ENCODE data around the gene P2RY14.

The P2RY14 gene

DNA sequence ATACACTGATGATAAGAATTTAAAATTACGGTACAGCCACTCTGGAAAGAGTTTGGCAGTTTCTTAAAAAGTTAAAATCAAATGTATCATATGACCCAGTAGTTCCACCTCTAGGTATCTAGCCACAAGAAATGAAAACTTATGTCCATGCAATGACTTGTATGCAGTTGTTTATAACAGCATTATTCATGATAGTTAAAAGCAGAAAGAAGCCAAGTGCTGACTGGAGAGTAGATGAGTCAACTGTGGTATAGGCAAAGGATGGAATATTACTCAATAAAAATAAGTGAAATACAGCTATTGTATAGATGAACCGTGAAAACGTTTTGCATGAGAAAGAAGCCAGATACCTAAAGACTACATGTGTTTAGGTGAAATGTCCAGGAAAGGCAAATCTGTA, 23.4 kb upstream of the P2RY14 start:
- peak; percentile 44 for DNase-seq (ENCODE audit: low spot score)

DNA sequence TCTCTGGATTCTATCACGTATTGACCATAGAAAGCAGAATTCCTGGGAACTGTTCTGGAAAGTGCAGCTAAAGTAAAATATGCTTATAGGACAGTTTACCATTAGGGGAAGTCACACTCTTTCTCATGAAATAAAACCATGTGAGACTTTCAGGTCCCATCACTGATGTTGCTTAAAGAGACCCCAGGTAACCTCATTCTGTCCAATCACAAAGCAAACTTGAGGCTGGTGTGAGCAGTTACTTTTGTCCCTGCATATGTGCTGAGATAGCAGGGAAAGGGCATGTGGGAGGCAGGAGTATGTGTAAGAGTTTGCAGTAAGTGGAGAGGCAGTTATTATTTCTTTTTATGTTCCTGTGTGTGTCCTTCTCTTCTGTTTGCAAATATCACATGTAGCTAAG, 22.2 kb upstream of the P2RY14 start:
- DNase-seq (ENCODE audit: low spot score) = no peak

DNA sequence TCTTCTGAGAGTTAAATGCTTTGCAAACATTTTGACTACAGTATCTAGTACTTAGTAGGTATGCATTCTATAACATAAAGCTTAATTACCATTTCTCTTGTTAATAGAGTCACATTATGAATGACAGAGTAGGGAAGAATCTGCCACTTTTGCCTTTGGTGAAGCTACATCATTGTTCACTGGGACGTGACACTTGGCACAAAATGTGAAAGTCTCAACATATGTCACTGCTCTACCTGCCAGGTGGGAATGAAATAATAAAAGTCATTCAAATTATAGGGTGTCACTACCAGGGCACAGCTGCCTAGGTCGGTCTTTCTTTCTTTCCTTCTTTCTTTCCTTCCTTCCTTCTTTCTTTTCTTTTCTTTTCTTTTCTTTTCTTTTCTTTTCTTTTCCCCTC, 20.7 kb upstream of the P2RY14 start:
- no peak for DNase-seq (ENCODE audit: low spot score)

DNA sequence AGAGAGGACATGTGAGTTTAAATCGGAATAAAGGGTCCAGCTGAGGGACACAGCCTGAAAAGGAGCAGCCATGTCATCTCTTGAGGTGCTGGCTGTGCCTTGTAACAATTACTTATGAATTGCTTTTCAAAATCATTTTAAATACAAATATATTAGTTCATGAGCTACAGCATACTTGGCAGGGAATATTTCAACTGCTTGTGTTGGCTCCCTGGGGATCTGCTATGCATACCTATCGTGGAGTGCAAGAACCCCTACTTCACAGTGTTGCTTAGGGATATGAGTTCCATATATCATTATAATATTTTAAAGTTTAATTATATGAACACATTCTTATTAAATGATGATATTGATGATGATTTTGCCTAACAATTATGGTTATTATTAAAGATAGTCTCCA, 19.1 kb upstream of the P2RY14 start:
- no peak for DNase-seq (ENCODE audit: low spot score)

DNA sequence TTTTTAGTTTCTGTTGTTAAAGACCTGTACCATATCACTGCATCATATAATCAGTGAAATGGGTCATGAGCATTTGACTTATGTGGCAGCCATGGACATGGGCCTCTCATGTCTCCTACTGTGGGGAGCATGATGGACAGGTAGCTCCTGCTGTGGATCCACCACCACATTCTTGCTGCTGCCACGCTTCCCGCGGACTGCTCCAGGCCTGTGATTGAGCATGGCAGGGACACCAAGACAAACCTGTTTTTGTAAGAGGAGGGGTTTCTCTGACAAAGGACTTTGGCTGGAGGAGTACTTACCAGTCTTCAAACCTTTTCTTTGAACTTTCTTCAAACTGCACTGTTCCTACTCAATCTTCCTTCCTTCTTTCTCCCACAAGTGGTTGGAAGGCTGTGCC, 17.9 kb upstream of the P2RY14 start:
- no peak for DNase-seq (ENCODE audit: low spot score)

DNA sequence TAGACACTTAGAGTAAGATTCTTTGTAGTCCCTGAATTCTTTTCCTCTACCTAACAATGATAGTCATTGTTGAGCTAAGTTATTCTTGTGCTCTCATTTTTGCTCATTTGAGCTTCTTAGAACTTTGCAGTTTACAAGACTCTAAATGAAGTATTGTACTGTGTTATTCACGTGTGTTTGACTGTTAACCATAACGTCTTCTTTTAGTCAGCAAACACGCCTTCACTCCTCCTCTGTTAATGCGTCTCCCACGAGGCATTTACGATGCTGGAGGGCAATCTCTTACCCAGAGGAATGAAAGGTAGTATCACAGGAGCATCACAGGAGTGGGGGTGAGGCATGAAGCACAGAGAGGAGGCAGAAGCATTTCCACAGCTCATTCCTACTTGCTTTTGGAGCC, 14.8 kb upstream of the P2RY14 start:
- DNase-seq (ENCODE audit: low spot score) = no peak

DNA sequence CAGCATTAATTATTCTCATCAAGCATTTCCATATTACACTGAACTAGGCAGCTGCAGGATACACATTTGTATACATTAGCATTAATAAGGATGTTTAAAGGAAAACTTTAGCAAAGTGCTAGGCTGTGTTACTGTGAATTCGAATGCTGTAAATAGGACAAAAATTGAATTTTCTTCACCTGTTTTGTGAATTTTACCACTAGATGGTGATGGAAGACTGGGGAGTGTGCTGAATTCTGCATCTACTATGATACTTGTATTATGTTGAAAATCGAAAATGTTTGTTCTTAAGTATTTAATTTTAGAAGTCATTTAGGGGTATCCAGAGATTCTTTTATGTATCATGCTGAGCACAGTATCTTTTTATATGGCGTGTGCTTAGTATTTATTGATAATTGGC, 12.3 kb upstream of the P2RY14 start:
- no peak for DNase-seq (ENCODE audit: low spot score)

DNA sequence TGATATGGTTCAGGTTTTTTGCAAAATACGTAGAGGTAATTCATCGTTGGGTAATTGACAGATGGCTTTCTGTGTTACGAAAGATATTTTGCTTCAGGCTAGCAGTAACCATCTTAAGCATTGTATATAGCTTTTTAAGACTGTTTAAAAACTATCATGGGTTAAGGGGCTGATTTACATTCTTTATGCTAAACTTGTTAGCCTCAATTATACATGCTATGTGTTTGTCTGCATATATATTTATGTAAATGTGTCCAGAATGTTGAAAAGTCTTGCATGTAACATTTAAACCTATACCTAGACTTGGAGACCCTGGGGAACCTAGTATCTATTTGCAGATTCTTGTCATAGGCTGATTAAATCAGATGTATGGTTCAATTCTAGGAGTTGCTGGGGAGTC, 11.1 kb upstream of the P2RY14 start:
- DNase-seq (ENCODE audit: low spot score) = no peak

DNA sequence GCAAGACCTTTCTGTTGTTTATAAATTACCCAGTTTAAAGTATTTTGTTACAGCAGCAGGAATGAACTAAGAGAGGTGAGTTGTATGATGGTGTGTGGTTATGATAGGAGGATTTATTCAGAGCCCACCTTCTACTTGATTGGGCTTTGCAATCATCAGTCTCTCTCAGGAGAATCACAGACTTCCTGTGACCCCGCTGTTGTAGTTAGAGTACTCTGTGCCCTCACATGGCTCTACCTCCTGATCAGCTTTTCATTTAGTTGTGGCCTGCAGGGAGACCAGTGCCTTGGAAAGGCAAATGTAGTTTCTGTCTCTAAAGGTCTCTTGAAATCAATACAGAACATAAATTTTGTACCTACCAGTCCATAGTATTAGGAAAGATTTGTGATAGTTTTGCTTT, 7.6 kb upstream of the P2RY14 start:
- no peak for DNase-seq (ENCODE audit: low spot score)

DNA sequence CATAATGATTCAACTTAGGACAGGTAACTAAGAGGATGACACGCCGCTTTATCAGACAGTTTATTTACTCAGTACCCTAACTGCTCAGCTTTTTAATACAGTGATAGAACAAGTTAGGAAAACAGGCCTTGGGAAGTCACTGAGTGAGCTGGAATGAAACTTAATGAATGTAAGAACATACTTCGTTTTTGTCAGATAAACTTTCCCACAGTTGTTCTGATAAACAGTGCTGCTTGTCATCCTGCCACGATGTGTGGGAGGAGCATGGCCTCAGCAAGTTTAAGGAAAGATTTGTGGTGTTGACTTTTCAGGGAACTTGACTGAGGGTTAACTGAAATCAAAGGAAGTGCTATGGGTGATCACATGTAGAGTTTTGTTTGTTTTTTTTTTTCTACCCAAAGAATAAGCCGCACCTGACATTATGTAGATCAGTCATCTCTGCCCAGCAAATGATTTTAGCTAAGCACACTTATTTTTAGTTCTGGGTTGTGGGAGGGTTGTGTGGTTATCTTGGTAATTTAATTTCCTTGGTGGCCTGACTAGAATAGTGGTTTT, 5.6 kb upstream of the P2RY14 start:
- DNase-seq (ENCODE audit: low spot score) = peak; percentile 56

DNA sequence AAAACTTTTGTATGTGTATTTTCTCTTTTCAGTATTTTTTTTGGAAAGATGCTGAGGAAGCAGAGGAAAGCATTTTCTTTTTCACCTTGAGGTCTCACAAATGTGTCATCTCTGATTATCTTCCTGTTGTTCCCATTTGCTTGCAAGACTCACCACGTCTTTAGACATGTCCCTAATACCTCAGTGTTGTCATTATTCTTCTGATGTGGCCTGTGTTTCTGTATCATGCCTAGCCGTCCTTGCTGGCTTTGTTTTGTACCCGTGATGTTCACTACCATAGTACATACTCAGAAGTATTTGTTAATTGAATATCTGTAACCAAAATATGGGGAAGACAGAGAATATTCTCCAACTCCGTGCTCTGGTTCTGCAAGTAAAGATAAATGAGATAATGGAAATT, 5.0 kb upstream of the P2RY14 start:
- DNase-seq (ENCODE audit: low spot score) = no peak

DNA sequence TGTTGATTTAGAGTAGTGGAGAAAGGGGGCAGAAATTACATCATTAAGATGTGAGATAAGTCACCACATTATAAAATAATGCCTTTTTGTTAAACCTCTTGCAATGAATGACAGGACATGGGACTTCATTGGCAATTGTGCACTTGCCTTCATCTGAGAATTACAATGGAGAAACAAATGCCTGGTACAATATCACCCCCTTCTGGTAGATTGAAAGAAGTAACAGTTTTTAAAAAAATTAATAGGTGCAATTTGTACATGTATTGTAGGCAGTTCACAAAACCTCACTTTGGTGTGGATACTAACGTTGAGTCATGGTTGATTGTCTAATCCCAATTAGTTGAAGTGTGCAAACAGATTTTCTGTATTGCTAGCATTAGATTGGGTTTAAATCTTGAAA, 4.6 kb upstream of the P2RY14 start:
- DNase-seq (ENCODE audit: low spot score) = peak; percentile 69

DNA sequence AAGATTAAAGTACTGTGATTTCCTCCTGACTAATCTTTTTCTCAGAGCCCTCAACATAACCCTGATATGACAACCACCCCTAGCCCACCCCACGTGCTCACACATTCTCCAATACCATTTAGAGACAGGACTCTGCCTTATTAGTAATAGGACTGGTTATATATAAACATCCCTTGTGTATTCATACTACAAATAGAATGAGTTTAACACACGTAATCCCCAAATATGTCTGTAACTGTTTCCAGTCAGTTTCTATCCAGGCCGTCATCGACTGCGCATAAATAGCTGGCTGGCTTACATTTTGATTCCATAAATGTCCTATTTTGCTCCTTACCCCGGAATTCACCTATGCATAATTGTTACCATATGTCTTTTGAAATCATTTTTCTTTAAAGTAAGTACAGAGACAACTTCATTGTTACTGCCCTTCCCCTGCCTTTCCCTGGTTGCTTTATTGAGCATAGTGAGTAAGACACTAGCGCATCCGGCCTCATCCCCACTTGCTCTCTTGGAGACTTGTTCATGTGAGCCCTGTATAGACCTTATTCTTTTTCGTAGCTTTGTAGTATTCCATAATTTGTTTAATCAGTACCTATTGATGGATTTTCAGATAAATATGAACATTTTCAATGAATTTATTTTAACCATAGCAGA, 3.5 kb upstream of the P2RY14 start:
- no peak for DNase-seq (ENCODE audit: low spot score)

DNA sequence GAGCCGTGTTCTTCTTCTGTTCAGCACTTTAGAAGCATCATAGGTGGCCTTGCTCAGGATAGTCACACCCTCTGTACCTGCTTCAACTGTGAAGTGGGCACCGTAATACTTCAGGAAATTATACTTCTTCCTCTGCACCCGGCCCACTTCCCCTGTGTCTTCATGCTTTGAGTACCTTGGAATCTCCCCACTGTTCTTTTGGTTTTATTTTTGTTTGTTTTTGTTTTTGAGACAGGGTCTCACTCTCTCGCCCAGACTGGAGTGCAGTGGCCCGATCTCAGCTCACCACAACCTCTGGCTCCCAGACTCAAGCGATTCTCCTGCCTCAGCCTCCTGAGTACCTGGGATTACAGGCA, 1.7 kb downstream of the P2RY14 start:
- DNase-seq (ENCODE audit: low spot score) = peak; percentile 36

DNA sequence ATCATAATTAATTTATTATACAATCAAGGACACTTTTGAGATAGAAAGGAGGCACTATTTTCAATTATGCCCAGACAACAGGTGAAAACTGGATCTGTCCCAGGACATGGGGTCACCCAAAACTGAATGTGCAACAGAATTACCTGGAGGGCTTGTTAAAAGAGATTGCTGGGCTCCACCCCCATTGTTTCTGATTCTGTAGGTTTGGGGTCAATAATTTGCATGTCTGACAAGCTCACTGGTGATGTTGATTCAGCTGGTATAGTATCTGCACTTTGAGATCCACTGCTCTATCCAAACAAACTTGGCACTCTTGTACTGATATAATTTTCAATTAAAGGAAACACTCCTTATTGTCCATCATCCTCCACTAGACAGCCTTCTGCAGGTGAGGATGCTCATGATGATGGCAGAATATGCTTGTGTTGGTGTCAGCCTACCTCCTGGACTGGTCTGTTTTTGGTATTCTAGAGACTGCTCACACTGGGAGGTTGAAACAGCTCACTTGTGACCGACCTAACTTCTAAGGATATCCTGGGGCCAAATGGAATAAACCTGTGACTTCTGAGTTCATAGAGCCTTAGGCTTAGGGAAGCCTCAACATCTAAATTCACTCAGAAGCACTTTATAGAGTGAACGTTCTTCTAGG, 2.2 kb downstream of the P2RY14 start:
- DNase-seq (ENCODE audit: low spot score) = no peak

DNA sequence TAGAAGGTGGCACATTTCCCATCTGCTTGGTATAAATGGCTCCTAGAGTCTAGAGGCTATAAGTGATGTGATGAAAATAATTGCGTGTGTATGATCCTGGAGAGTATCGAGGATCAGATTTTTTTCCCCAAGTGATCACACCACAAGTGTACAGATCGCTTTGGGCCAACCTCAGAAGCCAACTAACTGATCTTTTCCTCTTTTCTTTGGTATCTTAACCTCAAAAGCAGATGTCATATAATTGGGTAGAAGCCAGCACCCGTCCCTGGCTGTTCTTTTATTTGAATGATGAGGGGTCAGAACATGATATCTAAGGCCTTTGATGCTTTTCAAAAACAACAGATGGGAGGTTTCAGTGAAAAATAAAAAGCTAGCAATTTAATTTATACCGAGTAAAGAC, 3.3 kb downstream of the P2RY14 start:
- DNase-seq (ENCODE audit: low spot score) = no peak

DNA sequence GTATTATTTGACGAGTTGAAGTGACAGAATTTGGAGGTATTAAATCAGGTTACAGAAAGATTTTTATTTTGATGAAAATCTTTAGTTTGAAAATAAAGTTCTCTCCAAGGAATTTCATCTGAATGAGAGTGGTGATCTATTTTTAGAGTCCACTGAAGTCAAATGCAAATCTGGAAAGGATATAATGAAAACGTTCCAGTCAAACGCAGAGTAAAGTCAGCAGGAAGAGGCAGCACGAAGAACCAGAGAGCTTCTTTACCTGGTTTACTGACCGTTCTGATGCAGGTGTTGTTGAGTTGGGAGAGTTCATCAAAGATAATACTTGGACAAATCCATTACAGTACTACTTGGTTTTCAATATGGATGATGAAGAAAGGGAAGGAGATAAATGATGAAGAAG, 8.7 kb downstream of the P2RY14 start:
- DNase-seq (ENCODE audit: low spot score) = no peak

DNA sequence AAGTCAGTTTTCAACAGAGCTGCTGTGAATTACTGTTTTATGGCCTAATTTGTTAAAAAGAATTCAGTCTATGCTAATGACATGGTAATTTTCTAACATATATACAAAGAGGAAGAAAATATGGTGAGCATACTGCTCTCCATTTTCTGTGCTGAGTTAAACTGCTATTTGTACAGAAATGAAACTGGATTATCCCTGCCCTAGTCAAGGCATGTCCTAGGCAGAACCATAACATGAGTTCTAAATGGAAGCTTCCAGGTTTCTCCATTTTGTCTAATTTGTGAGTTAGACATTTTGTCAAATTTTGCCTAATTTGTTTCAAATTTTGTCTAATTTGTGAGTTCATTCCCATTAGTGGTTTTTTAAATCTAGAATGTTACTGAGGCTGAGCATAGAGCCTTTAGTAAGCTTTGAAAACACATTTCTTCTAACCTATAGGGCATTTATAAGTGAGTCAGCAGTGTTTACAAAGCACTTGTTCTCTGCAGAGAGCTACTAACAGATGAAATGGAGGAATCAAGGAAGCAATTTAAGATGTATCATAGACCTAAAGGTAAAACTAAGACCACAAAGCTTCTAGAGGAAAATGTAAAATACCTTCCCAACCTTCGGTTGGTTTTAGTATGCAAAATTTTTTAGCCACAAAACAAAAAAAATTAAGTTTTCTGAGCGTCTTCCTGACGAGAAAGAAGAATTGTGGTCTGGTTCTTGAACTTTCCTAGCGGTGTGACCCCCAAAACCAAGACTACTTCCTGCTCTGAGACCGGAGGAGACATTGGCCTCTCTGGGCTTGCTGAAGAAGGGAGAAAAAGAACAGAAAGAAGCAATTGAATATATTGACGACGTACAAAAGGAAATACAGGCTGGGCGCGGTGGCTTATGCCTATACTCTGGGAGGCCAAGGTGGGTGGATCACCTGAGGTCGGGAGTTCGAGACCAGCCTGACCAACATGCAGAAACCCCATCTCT, 9.8 kb downstream of the P2RY14 start:
- DNase-seq (ENCODE audit: low spot score) = peak; percentile 35

DNA sequence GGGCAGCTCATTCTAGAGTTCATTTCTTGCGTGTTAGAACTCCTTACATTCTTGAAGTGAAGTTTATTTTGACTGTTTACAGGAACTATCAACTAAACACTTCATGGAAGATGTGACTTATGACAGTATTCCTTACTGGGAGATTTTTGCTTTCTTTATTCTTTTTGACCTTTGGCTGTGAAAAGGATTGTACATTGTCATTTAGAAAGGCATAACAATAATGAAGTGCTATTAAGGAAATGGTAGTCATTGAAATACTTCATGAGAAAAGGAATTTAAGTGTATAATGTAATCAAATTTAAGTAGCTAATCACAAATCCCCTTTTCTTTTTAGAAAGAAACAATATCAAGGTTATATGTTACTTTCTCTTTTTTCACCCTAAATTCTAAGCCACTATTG, 11.3 kb downstream of the P2RY14 start:
- DNase-seq (ENCODE audit: low spot score) = no peak

DNA sequence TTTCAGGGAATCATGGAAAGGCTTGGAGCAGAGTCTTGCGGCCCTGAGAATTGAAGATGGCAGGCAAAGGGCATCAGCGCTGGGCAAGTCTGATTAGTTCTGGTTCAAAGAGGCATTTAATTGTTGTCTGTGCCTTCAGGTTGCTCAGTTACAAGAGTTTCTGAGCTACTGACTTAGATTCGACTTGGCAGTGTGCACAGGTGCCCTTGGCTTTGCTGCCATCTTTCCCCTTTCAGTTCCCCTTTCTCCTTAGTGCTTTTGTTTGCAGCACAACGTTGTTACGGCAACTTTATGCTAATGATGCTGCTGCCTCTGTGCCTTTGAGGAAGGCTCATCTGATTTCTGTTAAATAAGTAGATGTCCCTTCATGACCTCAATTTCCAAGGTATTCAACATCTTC, 12.5 kb downstream of the P2RY14 start:
- DNase-seq (ENCODE audit: low spot score) = no peak

DNA sequence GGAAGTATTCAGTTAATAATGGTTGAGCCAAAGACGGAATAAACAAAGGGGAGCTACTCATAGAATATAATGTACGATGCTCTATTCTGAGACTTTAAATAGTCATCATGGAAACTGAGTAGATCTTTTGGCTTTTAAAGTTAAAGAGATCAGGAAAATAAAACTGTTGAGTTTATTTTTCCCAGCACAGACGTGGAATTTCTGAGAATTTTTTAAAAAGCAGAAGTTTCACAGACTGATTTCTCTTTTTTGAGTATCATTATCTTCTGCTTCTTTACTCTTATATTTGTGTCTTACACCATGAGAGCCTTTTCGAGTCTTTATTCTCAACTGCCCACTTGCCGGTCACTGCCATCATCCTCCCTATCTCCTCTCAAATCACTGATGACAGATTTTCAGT, 13.2 kb downstream of the P2RY14 start:
- no peak for DNase-seq (ENCODE audit: low spot score)

DNA sequence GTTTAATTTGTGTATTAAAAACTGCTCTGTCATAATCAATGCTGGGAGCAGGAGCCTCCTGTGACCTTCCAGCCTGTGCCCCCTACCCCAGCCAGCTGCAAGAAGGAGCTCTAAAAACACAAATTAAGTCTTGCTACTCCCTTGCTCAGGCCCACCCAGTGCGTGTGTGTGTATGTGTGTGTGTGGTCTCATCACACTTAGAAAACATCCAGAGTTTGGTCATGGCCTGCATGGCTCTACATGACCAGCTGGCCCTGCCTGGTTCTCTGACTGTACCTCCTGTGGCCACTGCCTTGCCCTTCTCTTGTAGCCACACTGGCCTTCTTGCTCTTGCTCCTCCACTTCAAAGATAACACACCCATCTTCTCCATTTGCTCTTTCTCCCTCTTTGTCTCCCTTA, 13.7 kb downstream of the P2RY14 start:
- DNase-seq (ENCODE audit: low spot score) = no peak
